Astrocyte of the spinal cord (primary cell): Measurements from ENCODE around the gene GPR137.

ENCODE experiments used
- DNase-seq: peaks from one replicate; pipeline ENCODE4 v3.0.0; 2011; ENCODE audit warnings: low read depth, low spot score
- H3K4me3 ChIP-seq: 2 replicates; pipeline ENCODE4 v1.5.1; 2011; ENCODE audit warnings: low read depth, mild to moderate bottlenecking, low read length, moderate library complexity
- CTCF ChIP-seq: IDR thresholded peaks from 2 replicates; pipeline ENCODE4 v1.5.1; 2012; ENCODE audit warnings: low read depth, mild to moderate bottlenecking, low read length, inconsistent platforms
- in situ Hi-C: cut with HindIII; loops from 2 replicates; pipeline ENCODE4 v1.10.0; 2017; ENCODE audit warnings: low sequenced_read_pairs

Gene GPR137

GRCh38 chr11:64281957-64282770 lies 3.5 kb upstream of the GPR137 start:
- DNase-seq, result no peak
- no peak for TF ChIP-seq CTCF
- in situ Hi-C loops, result no loop called here
- no peak overlapping the region for H3K4me3 ChIP-seq

- in situ Hi-C loops, result no loop called here
- no peak for DNase-seq
- H3K4me3 ChIP-seq, result no peak overlapping the region
- TF ChIP-seq CTCF, result no peak
Measured at GRCh38 chr11:64283092-64283491, 2.6 kb upstream of the GPR137 start.

- in situ Hi-C loops, result no loop called here
- TF ChIP-seq CTCF, result no peak
- peak within 1 kb of the TSS; percentile 71 for H3K4me3 ChIP-seq
- peak; percentile 90 for DNase-seq
Measured at GRCh38 chr11:64284048-64284961, 1.3 kb upstream of the GPR137 start, which contains the start of gene BAD. Gene BAD (minus strand): TSS chr11:64284665. CDS start chr11:64284368, 297 bp downstream.

- in situ Hi-C loops, result no loop called here
- DNase-seq, result no peak
- peak overlapping the region; percentile 71 for H3K4me3 ChIP-seq
- TF ChIP-seq CTCF, result no peak
Measured at GRCh38 chr11:64285885-64286800, 495 bp downstream of the GPR137 start.

- DNase-seq, result no peak
- H3K4me3 ChIP-seq, result no peak overlapping the region
- in situ Hi-C loops, result no loop called here
- no peak for TF ChIP-seq CTCF
Measured at GRCh38 chr11:64286801-64287159, 1.1 kb downstream of the GPR137 start.
